HG03342 (cell line): ENCODE results near the gene TBC1D19.

Source experiments
- ATAC-seq: cut with Tn5 transposase; IDR thresholded peaks from one replicate; pipeline ENCODE4 v1.9.1; 2021; ENCODE audit warnings: mild to moderate bottlenecking, moderate library complexity; ENCODE audit not compliant: unreplicated experiment

The TBC1D19 gene

DNA sequence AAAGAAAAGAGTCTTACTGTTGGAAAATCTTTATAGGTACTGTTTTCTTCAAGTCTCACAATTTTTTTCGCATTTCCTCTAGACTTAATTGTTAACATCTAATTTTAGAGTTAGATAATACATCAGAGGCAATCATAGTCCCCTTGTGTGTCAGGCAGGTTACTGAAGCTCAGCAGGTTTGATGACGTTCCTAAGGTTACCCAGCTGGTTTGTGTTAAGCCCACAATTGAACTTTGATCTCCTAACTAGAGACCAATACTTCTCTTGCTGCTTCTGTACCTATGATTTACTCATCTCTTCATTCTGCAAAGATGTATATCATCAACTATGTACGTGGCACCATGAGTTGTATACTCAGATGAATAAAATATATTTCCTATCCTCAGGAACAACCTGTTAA is 145.1 kb downstream of the TBC1D19 start:
- ATAC-seq = no peak

DNA sequence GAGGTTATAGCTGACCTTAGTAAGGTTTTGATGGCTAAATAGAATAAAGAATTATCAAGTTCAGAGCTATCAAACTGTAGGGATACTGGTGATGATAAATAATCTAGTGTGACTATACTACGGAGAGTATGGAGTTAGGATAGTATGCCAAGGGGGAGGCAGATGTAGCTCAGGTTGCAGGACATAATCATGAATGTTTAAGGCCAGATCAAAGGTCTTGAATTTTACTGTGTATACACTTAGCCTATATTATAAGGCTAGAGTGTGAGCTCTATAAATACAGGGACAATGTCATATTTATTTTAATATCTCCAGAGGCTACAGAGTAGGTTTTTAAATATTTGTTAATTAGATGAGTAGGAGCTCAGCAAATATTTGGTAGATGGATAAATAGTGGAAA is 145.7 kb downstream of the TBC1D19 start:
- ATAC-seq = no peak

DNA sequence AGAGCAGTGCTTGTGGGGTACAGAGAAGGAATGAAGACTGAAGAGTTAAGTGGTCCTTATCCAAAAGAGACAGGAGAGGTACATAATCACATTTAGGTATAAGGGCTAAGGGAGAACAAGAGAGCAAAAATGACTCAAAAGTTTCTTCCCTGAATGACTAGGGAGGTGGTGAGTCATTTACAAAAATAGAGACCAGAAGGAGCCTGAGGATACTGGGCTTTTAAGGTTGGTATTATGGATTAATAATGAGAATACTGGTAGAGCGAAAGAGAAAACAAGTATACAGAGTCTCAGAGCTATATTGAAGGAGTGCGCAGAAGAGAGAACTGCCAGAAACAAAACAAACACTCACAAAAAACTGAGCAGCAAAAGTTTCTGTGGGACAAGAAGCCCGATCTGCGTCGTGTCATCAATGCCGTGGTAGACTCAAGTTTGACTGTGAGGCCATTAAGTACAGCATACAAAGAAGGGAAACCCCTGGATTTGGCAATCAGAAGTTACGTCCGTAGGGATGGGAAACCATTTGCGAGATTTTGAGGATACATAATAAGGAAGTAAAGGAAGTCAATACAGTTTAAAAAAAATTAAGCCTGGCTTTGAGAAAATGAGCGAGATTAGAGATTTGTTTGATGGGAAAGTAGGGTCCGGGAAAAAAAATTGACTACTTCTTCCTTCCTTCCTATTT is 147.6 kb downstream of the TBC1D19 start:
- peak; percentile 94 for ATAC-seq

DNA sequence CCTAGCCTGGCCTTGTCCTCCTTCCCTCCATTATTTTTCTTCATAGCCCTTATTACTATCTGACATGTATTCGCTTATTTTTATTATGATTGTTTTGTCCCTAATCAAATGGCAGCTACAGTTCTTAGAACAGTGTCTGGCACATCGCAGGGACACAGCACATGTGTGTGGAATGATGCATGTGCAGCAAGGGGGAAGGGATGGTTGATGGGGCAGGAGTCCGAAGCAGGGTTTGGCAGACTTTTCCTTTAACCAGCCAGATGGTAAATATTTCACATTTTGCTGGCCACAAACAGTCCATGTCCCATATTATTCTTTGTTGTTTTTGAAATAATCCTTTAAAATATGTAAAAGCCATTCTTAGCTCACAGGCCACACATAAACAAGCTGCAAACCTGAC is 148.5 kb downstream of the TBC1D19 start:
- no peak for ATAC-seq

DNA sequence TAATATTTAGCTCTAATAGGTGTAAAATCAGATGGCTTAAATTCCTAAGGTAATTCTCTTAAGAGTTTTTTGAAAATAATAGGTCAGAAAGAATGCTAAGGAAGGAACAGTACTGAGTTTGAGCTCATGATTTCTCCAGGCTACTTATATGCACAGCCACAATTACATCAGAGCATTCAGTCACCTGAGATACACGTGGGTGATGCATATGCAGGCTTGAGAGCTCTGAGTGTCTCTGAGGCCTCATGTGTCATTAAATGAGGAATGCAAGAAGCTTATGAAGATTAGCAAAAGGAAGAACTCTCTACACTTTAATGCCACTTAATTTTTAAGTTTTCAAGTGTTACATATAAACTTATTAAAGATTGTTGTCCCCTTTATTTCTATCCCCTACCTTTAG is 152.7 kb downstream of the TBC1D19 start:
- ATAC-seq = no peak

DNA sequence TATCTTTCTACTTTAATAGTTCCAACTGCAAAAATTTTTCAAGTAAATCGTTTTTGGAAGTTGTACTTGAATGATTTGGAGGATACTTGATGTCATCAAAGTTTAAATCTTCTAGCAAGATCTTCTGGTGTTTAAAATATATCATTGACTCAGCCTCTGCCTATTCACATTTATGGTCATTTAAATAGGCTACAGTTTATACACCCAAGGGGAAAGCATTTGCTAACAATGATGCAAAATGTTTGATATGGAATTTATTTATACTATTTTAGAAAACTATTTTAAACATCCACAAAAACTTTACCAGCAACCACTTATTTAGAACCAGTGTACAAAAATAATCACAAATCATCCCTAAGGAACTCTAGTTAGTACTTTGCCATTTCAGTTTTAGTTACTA is 153.5 kb downstream of the TBC1D19 start:
- no peak for ATAC-seq

DNA sequence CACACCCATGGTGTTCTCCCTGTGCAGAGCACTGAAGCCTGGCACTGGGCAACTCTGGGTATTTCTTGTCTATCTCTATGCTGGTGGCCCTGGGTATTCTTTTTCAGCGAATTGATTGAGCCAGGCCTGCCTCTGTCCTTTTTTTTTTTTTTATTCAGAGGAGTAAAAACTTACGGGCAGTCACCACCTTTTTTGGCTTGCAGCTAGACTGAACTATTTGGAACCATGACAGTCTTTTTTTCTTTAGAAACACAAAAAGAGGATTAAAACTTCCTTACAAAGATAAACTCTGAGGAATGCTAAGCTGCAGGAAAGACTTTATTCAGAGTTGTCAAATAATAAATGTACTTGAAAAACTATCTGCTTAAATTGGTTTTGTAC is 157.6 kb downstream of the TBC1D19 start:
- no peak for ATAC-seq

DNA sequence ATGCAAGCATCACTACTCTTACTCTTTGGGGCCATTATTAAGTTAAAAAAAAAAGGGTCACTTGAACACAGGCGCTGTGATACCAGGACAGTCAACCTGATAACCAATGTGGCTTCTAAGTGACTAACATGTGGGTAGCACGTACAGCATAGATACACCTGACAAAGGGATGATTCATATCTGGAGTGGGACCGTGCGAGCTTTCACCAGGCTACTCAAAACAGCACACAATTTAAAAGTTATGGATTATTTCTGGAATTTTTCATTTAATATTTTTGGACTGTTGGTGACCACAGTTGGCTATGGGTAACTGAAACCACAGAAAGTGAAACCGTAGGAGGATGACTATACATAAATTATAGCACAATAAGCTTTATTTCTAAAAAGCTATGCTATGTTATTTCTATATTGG is 162.9 kb downstream of the TBC1D19 start:
- ATAC-seq = peak; percentile 100

DNA sequence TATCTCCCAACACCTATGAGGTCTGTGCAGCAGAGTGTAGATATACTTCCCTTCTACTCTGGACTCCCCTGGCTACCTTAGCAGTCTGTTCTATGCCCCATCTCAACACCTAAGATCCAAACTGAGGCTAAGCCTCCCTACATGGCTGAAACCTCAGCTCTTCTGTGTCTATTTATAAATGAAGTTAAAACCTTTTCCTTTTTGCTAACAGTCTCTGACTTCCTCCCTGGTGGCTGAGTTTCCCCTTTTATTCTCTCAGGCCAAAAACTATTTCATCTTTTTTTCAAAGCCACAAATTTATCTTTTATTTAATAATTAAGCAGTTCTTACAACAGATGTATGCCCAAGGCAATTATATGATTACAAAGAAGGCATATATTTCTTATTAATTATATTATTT is 164.9 kb downstream of the TBC1D19 start:
- no peak for ATAC-seq

DNA sequence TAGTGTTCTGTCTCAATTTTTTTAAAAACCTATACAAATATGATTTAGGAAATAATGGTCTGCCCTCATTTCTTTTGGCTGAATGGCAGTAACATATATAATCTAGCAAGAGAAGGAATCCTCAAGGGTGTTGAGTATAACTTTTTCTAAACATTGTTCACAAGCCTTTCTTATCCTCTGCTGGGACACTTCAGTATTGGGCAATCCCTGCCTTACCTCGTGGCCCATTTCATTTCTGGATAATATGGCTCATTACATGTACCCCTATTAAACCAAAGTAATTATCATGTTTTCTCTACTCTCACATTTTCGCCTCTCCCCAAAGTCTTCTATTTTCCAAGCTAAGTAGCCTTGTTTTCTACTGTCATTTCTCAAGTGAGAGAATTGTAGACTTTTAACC is 166.0 kb downstream of the TBC1D19 start:
- ATAC-seq = no peak

DNA sequence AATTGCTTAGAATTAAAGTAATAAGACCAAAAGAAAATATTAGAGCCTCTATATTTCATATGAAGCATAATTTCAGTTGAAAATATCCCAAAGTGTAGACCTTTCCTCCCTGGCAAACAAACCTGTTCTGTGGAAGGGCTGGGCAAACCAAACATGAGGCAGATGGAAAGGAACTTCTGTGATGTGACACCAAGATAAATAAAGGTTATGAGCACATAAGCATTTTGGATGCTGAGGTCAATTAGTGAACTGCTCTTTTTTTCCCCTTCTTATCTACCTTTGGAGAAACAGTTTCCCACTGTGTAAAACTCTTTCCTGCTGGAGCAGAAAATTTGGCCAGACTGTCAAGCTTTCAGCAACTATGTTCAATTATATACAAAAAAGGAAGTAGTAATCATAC is 167.1 kb downstream of the TBC1D19 start:
- ATAC-seq = no peak

DNA sequence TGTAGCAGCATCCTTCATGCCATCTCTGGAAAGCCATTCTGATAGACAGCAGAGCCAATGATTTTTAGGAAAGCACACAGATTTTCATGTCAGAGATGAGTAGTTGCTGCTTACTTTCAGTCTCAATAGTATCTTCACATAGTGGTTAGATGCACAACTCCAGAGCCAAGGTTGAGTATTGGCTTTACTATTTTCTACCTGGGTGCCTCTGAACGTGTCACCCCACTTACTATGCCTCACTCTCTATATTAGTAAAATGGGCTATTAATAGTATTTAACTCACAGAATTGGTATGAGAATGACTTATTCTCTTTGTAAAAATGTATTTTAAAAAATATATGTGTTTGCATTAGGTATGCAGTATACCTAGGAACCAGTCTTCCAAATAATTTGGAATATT is 168.0 kb downstream of the TBC1D19 start:
- ATAC-seq = peak; percentile 84

DNA sequence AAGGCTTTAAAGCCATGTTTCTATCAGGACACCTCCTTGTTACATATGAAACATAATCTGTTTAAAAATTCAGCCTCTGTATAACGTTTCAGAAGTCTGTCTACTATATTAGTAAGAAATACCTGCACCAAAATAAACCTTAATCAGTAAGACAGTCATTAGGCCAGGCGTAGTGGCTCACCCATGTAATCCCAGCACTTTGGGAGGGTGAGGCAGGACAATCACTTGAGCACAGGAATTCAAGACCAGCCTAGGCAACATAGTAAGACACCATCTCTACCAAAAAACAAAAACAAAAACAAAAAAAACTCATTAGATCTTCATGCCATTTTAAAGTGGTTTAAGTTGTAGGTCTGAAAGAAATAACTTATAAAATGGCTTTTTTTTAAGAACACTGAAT is 169.3 kb downstream of the TBC1D19 start:
- ATAC-seq = no peak

DNA sequence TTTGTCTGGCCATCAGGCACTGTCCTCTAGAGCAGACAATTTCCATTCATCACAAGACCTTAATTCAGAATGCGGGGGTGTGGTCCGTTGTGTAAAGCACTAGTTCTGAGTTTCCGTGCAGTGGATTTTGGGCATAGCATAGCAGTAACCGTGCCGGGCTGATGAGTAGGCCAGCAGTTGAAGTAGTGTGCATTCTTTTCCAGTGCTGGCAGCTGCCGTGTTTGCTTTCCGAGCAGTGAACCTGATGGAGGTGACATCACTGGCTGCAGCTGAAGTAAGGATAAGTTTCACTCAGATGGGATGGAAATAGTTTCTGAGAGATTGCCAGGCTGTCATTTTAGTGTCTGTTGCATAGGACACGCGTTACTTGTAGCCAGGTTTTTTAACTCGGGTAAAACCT is 169.7 kb downstream of the TBC1D19 start:
- ATAC-seq = no peak

DNA sequence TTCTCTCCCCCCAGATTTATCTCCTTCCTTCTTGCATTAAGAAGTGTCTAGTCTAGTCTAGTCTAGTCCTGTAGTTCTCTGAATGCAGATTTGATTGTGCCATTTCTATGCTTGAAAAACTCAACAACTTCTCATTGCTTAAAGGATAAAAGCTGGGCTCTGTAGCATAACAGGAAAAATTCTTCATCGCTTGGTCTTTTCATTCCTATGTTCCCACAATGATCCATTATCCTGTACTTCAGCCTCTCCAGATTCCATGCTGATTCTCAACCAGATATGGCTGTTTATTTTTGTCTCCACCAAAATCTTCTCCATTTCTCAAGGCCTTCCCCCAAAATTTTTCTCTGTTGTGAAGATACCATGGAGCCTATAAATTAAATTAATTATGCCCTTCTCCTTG is 173.9 kb downstream of the TBC1D19 start:
- no peak for ATAC-seq

DNA sequence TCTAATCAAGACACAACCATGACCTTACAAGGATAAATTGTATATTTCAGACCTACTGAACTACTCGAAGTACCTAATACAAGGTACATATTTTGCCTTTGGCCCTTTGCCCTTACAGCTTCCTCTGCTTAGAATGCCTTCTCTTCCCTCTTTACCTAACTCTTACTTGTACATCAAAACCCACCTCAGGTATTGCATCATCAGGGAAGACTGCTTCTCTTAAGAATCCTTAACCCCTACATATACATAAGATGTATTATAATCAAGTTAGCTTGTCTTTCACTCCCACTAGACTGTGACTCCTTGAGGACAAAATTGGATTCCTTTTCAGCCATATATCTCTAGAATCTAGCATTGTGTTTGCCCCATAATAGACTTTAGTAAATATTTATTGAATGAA is 175.0 kb downstream of the TBC1D19 start:
- ATAC-seq = no peak

DNA sequence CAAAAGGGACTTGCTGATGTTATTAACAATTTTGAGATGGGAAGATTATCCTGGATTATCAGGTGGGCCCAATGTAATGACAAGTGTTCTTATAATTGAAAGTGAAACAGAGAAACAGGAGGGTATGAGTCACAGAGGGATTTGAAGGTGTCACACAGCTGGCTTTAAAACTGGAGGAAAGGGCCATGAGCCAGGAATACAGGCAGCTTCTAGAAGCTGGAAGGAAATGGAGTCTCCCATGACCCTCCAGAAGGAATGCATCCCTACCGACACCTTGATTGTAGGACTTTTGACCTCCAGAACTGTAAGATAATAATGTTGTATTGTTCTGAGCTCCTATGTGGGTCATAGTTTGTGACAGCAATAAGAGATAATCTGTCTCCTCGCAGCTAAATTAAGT is 178.8 kb downstream of the TBC1D19 start:
- no peak for ATAC-seq

DNA sequence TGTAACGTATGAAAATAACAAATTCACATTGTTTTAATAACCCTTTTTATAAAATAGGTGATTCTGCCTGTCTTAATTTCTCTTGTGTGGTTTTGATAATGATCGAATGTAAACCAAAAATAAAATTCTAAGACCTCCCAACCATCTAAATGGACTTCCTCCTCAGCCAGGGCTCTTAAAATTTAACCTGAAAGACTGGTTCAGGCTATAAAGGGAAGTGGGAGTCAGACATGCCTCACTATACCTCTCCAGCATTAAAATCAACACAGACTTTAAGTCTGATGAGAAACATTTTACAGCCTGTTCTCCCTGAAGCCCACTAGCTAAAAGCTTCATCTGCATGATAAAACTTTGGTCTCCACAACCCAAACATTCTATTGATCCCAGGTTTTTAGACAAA is 179.2 kb downstream of the TBC1D19 start:
- ATAC-seq = no peak

DNA sequence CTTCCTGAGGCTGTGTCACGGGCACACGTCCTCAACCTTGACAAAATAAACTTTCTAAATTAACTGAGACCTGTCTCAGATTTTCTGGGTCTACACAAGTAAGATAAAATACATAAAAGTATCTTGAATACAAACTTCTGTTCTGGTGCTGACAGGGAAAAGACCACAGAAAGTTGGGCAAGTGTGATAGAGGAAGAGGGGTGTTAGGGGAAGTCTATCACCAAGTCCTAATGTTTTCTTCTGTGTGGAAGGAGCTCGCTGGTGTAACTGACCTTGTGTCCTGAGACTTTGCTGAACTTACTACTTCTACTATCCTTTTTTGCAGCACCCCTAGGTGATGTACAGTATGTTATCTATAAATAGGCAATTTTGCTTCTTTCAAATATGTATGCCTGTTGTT is 179.8 kb downstream of the TBC1D19 start:
- no peak for ATAC-seq

DNA sequence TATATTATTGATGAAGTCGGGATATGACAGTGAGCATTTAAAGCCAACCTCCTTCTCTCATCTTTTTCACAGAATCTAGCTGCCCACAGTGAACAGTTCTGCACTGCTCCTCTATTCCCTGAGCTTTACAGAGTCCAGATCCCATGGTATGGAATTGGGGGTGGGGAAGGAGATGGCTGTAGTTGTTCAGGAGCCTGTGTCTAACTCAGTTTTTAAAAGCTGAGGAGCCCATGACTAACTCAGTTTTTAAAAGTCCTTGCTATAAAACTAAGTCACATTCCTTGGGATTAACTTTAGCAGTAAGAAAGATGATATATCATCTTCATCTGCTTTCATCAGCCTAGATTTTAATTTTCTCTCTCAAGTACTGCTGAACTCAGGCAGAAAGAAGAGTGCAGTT is 180.3 kb downstream of the TBC1D19 start:
- no peak for ATAC-seq

DNA sequence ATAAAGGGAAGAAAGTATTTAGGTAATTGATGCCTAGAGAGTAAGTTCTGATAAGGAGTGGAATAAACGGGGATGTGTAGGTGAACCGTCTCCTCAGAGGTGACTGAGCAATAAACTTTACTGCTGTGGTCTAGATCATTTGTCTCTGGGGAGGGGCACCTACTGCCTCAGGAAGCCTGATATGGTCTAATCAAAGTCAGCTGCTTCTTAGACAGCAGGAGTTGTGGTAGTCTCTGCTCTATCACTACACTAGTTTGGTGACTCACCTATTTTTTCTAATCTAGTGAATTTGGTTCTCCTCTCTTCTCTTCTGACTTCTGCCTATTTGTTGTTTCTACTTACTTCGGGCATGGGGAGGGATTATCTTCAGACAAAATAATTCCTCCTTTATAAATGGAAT is 181.6 kb downstream of the TBC1D19 start:
- ATAC-seq = no peak

DNA sequence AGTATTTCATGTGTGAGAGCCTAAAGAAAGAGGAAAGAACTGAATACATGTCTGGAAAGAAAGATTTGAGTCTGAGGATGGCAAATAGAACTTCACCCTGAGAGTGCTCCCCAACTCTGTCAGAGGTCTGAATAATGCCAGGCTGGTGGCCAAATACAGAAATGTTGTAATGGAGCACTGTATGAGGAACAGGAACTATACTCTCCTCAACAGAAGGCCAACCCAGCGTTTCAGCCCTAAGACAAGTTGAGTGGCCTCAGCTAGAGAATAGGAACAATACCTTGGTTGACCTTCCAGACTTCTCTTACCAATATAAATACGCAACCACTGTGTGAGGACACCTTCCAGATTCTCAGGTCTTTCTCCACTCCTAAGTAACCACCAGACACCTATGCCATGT is 182.3 kb downstream of the TBC1D19 start:
- no peak for ATAC-seq

DNA sequence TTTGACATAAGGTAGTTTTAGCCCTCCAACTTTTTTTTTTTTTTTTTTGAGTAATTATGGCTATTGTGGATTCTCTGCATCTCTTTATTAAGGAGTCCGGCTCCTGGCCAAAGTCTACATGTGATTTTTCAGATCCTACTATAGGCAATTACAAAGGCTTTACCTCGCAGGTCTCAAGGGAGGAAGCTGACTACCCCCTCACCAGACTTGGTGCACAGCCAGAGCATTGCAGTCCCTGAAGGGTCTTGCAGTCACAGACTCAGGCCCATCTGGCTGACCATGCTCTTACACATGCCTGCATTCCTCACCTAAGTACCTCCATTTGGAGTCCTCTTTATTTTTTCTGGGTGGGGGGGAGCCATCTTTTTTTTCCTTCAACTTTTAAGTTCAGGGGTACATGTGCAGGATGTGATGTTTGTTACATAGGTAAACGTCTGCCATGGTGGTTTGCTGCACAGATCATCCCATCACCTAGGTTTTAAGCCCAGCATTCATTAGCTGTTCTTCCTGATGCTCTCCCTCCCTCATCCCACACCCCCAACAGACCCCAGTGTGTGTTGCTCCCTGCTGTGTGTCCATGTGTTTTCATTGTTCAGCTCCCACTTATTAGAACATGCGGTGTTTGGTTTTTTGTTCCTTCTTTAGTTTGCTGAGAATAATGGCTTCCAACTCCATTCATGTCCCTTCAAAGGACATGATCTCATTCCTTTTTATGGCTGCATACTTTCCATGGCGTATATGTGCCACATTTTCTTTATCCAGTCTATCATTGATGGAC is 188.4 kb downstream of the TBC1D19 start:
- ATAC-seq = no peak
